Limb (tissue), 2 donors: ENCODE data around the gene SYNE1.
"Not testable (repeated sequence)": the region's sequence is repeated elsewhere in the genome, so short reads cannot be mapped to it uniquely, and the experiment has no call there.

ENCODE experiments used
- DNase-seq, 2 donors: peaks; one replicate each; pipeline ENCODE4 v3.0.0-alpha.2; 2016; ENCODE audit errors: extremely low spot score in 2 of 2

SYNE1 gene

DNA sequence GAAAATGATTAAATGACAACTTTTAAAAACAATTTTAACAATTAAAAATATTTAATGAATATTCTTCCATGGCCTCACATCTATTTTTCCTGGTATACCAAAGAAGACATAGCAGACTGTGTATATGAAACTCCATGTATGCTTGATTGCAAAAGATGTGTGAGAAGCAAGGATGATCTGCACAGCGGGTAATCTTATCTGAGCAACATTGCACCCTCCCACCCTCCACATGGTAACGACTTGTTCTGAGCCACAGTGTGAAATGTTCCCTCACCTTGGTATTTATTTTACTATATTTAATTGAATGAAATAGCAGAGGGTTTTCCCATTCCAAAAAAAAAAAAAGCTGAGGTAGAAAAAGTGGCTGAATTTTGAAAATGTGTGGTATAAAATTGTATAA is 204.4 kb downstream of the SYNE1 start:
- no peak for DNase-seq

DNA sequence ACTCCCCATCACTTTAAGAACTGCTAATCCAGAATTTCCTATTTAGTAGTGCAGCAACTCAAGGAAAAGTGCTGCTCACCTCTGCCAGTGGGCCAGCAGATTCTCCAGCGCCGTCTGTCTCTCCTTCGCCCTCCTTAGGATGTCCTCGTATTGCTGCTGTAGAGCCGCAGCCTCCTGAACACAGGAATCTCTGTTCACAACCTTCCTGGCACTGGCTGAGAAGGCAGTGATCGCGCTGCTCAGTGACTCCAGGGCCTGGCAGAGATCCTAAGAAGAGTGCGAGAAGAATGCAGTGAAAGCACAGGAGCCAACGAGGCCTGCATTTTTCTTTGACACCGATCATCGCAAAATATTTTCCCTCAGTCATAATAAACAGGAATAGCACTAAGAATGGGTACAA is 209.0 kb downstream of the SYNE1 start:
- no peak for DNase-seq

DNA sequence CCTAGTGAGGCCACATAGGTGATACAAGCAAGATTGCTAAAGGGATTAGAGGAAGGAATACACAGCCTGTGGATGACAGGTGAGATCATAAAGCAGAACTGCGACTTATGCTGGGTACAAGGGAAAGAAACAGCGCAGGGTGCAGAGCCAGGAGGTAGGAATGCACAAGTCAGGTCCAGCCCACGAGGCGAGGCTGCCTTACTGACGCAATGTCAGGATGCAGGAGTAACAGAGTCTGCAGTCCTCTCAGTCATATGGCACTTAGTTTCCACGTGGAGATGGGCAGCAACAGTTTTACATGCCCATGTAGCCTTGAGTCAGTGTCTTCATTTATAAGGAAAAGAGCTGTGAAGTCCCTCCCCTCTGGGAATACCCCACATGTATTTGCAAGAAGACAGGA is 210.9 kb downstream of the SYNE1 start:
- no peak for DNase-seq

DNA sequence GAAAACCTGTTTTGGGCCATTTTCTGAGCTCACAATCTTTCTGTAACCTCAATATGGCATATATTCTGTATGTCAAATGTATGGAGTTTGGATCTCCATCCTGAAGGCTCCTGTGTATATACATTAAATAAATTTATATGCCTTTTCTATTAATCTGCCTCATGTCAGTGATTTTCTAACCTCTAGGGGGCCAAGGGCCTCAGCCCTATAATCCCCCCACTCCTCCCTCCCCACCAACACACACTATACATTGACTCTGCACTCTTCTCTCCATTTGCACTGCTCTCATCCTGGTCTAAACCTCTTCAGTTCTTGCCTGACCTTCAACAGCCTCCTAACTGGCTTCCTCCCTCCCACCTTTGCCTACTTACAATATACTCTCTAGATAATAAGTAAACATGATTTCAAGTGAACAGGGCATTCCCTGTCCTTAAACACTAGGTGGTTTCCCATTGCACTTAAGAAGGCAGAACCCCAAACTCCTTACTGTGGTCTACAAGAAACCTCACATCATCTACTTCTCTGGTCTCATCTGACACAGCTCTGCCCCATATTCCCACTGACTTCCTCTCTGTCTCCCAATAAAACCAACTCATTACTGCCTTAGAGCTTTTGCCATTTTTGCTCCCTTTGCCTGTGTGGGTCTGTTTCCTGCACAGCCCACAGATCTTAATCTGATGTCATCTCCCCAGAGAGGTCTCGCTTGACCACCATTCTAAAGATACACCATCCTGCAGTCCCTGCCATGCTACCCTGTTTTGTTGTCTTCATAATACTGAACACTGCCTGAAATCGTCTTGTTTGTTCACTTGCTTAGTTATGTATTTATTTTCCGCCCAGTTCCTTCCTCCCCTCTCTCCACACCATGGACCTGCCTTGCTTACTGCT is 213.7 kb downstream of the SYNE1 start:
- no peak for DNase-seq

DNA sequence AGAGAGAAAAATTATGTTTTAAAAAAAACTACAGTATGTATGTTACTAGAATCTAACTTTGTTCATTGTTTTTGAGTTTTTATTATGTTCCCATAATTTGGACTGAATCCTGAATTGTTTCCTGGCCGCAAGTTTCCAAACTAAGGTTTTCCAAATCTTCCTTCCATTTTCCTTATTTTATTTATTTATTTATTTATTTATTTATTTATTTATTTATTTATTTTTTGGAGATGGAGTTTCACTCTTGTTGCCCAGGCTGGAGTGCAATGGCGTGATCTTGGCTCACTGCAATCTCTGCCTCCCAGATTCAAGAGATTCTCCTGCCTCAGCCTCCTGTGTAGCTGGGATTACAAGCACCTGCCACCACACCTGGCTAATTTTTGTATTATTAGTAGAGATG is 215.7 kb downstream of the SYNE1 start:
- DNase-seq: not testable (repeated sequence)

DNA sequence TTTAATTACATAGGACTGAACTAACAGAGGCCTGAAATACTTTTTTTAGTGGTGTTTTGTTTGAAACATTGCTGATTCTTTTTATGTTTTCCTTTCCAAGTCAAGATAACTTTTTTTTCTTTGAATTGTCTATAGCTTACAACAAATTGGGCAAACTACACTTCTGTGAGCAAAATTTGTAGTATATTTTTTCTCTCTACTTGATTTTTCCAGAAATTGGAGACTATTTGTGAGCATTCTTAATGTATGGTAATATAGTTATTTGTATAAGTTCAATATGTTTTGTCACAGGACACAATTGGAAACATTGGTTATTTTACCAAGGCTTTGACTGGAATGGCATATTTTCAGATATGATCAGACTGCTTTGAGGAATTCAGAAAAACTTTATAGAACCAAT is 216.5 kb downstream of the SYNE1 start:
- DNase-seq: no peak

DNA sequence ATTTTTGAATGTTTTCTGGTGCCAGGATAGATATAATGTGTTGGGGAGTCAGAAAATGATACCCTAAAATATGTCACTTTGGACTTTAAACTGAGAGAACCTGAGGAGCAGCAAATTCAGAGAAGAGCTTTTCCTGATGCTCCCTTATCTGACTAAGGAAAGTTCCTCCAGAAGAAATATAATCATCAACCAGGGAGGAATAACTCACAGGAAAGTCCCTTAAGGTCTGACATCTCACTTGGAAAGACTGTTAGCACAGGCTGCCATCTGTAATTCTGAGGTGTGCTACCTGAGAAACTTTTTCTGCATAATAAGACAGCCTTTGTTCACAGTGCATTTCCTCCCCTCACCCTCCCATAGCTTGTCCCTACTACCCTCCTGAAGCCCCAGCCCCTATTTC is 218.6 kb downstream of the SYNE1 start:
- DNase-seq: no peak

DNA sequence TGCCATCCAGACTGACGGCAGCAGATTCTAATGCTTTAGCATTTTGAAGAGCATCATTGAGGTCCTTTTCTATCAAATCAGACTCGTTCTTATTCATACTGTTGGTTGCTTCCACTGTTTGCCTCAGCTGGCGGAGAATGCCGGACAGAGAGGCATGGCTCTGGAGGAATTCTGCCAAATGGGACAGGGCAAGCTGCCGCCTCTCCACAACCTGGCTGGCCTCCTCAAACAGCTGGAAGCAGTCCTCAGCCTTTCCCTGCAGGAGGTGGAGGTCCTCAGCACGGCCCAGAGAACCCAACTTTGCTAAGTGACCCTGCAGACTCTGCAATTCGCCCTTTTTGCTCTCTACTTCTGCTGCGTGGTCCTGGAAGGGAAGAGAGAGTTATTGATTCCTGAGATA is 220.5 kb downstream of the SYNE1 start:
- no peak for DNase-seq

DNA sequence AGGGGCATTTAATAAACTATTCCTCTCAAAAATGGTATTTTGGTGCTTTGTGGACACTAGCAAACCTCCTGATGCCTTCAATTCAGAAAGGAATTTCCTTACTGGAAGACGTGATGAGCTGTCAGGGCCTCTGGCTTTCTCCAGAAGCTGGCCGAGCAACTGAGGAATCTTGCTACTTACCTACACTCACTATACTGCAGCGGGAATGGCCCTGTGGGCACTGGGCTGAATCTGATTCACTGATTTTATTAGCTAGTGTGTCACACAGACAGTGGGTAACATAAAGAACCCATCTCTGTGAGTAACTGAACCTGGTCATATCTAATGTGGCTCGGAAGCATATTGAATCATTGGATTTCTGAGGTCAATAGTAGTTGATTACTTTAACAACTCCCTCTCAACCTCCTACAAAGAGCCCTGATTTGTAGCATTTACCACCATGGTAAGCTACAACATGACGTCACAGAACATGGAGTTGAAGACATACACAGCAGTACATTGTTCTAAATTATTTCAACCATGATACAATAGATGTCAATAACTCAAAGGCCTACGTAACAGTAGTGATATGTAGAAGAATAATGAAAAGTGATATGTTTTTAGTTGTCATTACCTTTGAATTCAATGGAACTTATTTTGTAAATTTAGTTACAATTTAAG is 232.1 kb downstream of the SYNE1 start:
- no peak for DNase-seq

DNA sequence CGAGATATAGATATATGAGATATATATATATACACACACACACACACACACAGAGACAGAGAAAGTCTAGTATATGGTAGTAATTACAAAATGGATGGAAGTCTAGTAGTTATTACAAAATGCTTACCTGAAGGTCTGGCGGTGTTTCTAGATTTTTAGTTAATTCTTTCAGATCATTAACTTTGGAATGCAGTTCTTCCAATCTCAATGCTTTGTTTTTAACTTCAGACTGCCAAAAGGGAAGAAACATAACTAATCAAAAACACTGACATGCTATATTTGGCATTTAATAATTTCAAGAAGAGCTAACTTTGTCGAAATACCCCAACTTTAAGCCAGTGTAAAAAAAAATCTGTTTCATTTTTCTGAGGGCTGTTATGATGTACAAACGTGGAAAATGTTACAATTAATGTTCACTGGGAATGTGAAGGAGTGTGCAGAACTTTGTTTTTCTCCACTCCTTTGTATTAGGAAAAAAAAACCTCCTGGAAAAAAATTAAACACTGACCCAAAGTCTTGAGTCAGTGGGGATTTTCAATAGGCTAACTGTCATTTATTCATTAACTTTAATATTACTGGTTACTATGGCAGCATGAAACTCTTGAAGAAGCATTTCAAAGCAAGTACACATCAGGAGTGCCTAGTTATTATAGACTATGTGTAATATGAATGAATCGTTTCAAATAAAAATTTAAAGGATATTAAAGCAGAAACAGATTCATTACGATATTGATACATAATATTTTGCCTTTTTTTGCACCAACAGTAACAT is 232.9 kb downstream of the SYNE1 start:
- DNase-seq: no peak

DNA sequence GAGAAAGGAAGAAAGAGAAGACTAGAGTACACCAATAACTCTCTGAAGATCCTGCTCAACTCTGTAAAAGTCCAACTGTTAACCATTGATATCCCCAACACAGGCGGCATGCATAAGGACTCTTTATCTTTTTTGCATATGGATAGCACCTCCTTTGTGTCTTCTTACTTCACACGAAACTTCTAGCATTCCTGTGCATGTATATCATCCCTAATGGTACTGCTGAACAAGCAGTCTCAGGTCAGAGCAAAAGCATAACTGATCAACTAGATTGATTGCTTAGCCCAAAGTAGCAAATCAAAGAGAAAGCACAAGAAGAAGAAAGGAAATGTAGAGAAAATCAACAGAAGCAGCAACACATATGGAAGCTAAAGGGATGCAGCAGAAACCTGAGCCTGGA is 234.4 kb downstream of the SYNE1 start:
- no peak for DNase-seq

DNA sequence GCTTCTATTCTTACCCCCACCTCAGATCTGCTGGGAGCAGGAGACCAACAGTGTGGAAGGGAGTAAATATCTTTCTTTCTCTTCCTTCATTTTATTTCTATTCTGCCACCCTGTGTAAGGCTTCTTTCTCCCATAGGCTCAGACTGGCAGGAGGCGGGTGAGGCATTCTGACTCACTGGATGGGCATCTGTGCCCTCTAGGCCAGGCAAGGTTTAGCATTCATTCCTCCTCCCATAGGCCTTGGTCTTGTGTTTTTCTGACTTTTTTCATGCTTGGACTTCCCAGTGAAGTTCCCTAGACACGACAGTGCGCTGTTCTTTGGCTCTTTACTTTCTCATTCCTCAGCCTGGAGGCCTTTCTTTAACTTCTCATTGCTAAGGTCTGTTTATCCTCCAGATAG is 235.2 kb downstream of the SYNE1 start:
- DNase-seq: no peak

DNA sequence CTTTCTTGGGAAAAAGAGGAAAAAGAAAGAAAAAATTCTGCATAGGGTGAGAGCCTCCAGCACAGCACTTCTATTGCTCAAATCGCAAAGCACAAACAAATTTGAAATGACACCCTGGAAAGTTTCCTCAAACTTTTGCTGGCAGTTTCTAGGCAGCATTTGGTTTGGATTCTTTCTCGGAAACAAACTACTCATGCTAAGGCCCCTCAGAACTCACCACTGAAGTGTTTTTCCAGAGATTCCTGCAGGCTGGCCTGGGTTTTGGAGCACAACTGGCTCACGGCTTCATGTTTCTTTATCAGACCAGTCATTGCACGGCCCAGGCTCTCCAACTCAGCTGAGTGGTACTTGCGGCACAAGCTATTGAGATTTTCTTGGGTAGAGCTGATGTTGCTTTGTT is 237.8 kb downstream of the SYNE1 start:
- DNase-seq: peak in 1 of 2 donors; percentile 56

DNA sequence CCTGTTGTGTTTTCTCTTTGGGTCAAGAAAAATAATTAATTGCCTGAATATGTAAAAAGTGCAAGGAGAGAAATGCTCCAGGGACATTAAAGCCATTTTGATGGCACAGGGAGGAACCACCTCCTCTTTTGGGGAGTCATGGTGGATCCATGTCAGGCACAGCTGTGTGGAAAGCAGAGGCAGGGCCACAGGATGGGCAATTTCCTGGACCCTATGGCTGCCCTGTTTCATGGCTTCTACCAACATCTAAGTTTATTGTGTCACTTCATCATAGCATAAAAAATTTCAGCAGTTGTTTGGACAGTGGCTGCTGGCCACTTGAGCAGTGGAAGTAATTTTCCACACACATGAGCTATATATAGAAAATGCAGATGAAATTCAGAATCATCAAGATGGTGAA is 238.2 kb downstream of the SYNE1 start:
- no peak for DNase-seq

DNA sequence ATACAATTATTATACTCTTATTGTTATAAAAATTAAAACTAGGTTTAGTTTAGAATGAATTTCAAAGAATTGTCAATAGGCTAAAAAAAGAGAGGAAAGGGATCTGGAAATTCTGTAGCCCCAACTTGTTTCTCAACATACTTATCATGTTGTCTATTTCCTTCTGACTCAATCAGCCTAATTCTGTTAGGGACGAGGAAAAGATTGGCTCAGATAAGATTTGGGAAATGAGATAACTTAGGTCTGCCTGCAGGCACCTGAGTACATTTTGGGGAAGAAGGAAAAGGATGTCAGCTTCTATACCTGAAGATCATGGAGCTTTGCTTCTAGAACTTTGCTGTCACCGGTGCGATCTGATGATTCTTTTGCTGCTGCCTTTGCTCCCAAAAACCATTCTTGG is 238.8 kb downstream of the SYNE1 start:
- DNase-seq: no peak

DNA sequence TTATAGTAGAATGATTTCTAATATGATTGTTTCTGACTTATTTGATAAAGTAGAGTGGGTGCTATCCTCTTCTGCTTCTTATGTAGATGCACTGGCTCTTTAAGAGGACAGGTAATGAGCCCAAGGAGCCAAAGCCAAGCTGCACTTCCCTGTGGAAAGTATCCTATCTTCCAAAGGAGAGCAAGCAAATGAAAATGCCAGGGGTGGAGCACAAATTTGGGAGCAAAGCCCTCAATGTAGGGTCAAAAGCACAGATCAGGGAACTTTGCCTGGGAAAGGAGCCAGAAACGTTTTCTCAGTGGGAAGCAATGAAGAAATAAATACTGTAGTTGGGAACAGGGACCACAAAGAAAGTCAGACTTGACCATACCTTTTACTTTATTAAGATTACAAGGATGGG is 242.9 kb downstream of the SYNE1 start:
- DNase-seq: no peak

DNA sequence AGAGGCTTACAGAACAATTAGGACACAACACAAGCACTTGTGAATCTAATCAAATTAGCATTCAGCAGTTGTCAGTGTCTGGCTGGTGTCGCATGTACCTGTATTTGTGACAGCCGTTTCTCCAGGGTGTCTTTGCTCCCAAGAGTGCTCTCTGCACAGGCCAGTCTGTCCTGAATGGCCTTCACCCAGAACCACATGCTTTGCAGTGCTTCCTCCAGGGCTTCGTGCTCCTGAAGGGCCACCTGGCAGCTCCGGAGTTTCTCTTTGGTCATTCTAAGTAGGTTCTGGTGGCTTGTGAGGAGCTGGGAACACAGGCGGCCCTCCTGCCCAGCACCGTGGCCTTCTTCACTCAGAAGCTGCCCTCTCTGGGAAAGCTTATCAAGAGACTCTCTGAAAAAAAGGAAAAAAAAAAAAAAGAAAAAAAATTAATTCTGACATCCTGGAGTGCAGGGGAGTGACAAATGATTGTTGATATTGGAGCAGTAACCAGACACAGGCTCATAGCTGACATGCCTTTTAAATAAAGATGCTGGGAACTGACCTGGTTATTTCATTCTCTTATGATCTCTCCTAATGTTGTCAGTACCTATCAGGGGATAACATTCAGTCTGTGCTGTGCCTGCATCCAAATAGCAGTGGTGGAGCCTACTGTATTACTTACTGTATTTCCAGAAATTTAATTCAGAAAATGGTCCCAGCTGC is 245.8 kb downstream of the SYNE1 start:
- no peak for DNase-seq

DNA sequence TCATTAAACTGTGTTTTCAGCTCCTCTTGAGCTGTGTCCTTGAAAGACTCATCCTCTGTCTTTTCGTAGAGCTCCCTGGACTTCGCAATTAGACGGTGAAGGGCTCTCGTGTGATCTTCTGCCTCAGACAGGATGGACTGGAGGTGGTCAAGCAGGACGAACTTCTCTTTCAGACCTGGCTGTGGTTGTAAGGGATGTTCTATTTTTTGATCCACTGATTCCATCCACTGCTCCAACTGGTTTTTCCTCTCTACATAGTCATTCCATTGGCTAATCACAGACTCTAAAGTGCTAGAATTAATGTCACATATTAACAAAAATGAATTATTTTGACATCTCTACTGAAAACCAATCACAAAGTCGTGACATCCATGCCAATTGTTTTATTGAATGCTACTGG is 250.1 kb downstream of the SYNE1 start:
- DNase-seq: no peak

DNA sequence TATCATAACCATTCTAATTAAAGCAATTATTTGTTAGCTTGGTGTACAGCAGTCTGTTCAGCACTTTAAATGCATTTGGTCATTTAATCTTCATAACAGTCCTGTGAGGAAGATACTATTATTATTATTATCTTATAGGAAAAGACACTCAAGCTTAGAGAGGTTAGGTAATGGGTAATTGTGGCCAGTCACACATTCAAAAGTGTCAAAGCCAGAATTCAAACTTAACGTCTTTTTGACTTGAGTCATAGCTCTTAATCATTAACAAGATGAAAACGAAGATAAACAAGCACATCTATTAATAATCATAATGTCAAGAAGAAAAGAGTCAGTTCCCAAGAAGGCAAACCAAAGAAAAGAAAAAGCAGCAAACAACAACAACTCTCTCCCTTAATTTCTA is 251.0 kb downstream of the SYNE1 start:
- no peak for DNase-seq

DNA sequence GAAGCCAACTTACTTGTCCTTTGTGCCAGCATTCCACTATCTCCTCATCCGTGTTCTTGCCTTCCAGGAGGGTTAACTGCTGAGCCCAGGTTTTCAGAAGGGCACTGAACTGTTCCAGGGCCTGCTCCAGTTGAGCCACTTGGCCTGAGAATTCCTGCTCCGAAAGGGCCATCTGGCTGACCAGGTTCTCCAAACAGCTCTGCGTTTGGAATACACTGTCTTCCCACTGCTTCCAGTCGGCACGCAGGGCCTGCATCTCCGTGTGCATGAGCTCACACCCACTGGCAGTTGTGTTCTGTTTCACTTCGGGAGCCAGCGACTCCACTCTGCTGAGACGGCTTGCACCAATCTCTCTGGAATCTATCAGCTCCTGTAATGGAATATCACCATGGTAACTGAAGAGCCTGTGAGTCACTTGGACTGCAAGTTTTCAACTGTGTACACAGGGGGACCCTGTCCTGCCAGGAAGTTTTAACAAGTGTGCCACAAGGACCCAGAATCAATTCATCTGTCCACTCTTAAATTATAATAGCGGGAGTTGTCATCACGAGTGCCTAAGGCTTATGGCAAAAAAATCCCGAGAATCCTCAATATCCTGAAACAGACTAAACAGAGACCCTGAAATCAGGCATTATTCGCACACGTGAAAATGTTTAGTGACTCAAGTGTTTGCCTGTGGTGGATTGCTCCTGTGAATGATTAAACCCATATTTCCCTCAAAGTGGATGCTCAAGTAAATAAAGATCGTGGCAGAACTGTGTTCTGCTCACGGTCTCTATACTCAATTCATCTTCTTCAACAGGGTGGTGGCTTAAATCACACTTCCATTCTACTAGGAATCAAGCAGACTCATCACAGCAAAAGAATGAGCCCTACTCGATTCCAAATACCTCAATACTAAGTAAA is 255.9 kb downstream of the SYNE1 start:
- peak; percentile 85 to 95 for DNase-seq

DNA sequence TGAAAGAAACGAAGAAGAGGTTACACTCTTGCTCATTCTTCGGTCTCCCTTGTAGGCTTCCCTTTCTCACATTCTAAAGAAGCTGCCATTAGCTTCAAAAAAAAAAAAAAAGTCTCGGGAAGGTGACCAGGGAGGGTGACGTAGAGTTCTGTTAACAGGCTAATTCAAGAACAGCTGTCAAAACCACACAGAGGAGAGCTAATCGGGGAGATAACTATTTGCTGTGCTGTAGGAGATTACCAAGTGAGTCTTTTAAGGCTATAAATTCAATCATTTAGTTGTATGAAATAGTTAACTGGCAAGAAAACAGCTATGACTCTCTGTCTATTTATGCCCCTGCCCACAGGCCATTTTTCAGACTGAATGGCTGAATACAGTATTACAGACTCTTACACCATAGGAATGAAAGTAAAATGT is 256.8 kb downstream of the SYNE1 start:
- DNase-seq: peak in 1 of 2 donors; percentile 69
